Hippocampal formation (tissue), 2 donors: Measurements from ENCODE around the gene CARNS1.
A peak's percentile ranks its signal among the peaks of the same experiment; 100 is the strongest.
"Not testable (repeated sequence)": the region's sequence is repeated elsewhere in the genome, so short reads cannot be mapped to it uniquely, and the experiment has no call there.

Source experiments
- DNase-seq, 2 donors: peaks; one replicate each; lab custom pipeline; 2025; lab: John Stamatoyannopoulos, UW

Gene CARNS1

DNA sequence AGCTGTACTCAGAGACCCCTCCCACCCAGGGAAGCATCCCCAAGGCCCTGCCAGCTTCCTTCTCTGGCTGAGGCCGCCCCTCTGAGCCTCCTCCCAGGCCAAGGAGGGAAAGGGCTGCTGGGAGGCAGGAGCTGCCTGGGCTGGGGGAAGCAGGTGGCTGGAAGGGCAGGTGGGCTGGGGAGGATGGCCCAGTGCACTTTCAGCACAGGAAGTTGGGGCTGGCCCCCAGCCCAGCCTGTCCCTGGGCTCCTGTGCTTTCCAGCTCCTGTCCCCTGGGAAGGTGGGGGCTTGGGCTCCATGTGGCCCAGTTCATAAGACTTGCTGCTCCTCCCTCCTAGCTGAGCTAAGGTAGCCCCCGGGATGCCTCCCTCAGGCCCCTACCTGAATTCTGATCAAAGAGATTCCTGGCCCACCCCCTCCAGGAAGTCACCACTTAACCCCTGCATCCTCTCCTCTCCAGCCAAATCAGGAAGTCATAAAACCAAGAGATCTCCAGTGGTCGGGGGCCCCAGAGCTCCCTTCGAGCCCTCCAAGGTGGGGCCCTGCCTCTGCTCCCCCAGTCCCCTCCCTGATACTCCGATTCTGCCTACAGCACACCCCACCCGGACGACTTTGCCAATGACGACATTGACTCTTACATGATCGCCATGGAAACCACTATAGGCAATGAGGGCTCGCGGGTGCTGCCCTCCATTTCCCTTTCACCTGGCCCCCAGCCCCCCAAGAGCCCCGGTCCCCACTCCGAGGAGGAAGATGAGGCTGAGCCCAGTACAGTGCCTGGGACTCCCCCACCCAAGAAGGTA is 18.7 kb upstream of the CARNS1 start:
- no peak for DNase-seq

GRCh38 chr11:67397536-67397935 is 17.9 kb upstream of the CARNS1 start:
- no peak for DNase-seq

GRCh38 chr11:67397986-67398660 is 17.4 kb upstream of the CARNS1 start:
- DNase-seq, result no peak

DNA sequence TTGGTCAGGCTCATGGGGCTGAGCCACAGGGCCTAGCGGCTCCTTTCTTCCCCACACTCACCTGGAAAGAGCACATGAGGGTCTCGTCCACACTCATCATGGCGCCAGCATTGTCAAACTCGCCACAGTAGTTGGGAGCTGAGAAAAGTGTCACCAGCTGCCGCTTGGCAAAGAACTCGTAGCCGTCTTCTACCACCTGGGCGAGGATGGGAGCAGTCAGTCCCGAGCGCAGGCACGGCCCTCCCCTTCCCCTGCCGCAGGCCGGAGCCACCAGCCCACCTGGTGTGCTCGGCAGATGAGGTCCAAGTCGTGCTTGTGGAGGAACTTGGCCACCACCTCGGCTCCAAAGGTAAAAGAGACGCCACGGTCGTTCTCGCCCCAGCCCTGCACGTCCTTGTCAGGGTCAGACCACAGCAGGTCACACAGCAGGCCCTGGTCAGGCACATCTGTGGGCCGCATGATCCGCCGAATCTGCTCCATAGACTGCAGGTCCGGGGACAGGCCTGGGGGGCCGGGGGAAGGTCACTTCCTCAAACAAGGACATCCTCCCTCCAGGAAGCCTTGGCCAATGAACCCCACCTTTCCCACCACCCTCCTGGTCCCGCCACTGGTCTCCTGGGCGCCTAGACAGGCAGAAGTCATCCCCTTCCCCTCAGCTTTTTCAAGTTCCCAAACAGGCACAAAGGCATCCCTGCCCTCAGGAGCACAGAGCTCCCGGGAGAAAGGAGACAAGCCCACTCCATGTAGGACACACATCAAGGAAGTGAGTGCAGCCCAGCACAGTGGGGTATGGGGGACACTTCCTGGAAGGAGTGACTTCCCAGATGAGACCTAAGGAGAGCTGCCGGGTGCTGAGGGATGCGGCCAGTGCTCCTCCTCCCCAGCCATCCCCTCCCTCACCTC is 16.6 kb upstream of the CARNS1 start:
- DNase-seq, result no peak

- no peak for DNase-seq
Observed at GRCh38 chr11:67400251-67400941, 15.1 kb upstream of the CARNS1 start.

DNA sequence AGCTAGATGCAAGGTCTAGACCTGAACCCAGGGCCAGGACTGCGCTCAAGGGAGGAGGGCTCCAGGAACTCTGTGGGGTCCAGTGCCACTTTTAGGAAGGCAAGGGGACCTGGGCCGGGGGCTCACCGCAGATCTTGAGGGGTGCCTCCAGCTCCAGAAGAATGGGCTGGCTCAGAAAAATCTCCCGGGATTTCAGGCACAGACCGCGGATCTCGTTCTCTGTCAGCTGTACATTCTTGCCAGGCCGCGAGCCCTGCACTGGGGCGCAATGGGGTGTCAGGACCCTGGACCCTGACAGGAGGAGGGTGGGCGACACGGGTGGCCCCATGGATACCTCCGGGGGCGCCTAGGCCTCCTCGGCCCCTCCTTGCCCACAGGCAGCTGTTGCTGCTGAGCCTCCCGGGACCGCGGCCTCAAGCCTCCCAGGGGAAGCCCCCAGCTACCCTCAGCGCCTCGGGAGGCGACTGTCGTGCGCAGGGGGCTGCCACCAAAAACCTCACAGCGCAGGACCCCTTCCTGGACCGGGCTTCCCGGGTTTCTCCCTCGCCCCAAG is 14.5 kb upstream of the CARNS1 start:
- no peak for DNase-seq

DNA sequence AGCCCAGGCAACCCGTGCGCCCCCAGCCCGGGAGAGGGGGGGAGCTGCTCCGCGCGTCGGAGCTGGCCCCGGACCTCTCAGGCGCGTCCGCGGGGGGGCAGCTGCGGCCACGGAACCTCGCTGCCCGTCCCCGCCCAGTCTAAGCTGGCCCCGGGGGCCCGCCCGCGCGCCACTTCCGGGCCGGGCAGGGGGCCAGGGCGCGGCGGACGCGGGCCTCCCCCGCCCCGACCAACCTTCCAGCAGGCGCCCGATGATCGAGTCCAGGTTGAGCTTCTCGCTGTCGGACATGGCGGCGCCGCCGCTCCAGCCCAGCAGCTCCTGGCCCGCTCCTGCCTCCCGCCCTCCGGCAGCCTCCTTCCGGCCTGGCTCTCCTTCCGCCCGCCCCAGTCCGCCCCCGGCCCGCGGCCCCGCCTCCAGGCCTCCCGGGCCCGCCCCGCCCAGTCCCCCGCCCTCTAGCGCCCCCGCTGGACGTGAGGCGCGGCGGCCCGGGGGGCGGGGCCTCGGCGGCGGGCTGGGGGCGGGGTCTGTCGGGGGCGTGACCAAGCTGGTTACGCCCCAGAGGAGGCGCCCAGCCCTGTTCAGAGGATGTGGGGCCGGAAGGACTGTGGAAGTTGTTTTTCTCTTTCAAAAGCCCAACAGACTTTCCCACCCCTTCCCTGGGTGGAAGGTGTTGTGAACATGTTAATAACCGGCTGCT is 13.8 kb upstream of the CARNS1 start, which contains the start of gene PPP1CA:
Gene PPP1CA, minus strand, starts transcription at position 364 of the 697 bp plus-strand sequence. Its CDS starts 76 bp downstream, at position 288.
- DNase-seq, result peak; percentile 90

GRCh38 chr11:67402192-67402839 is 13.2 kb upstream of the CARNS1 start:
- not testable (repeated sequence) for DNase-seq

GRCh38 chr11:67403085-67403484 is 12.4 kb upstream of the CARNS1 start:
- not testable (repeated sequence) for DNase-seq

DNA sequence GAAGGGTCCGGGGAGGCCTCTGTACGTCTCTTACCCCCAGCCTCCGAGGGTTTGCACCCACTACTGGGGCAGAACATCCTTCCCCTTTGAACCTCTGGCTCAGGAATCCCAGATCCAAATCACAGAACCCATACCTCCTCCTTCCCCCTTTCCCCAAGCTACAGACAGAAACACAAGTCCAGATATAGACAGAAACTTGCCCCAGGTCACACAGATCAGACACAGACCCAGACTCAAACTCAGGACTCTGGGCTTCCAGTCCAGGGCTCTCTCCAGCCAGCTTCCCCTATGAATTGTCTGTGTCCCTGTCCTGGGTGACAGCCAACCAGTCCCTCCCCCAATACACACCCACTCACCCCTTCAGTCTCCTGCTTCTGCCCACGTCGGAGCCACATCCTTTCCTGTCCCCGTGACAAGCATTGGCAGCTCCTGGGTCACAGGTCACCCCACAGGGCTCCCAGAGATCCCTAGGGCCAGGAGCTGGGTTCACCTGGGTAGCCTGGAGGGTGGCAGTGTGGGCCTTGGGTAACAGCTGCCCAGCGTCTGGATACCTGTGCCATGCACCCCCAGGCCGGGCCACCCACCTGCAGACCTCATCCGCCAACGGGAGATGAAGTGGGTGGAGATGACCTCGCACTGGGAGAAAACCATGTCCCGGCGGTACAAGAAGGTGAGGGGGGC is 10.8 kb upstream of the CARNS1 start:
- no peak for DNase-seq

DNA sequence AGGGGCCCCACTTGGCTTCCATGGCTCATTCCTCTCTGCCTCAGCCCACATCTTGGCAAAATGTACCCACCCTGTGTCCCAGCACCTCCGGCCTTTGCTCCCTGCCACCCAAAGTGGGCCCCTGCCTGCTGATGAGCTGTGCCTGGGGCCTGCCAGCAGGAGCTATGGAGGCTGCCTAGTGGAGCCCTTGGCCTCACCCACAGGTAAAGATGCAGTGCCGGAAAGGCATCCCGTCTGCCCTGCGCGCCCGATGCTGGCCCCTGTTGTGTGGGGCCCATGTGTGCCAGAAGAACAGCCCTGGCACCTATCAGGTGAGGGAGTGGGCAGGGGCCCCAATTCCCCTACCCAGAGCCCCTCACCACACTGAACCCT is 10.3 kb upstream of the CARNS1 start:
- no peak for DNase-seq

GRCh38 chr11:67405688-67406339 is 9.7 kb upstream of the CARNS1 start:
- no peak for DNase-seq

- no peak for DNase-seq
Observed at GRCh38 chr11:67406420-67406968, 9.0 kb upstream of the CARNS1 start.

DNA sequence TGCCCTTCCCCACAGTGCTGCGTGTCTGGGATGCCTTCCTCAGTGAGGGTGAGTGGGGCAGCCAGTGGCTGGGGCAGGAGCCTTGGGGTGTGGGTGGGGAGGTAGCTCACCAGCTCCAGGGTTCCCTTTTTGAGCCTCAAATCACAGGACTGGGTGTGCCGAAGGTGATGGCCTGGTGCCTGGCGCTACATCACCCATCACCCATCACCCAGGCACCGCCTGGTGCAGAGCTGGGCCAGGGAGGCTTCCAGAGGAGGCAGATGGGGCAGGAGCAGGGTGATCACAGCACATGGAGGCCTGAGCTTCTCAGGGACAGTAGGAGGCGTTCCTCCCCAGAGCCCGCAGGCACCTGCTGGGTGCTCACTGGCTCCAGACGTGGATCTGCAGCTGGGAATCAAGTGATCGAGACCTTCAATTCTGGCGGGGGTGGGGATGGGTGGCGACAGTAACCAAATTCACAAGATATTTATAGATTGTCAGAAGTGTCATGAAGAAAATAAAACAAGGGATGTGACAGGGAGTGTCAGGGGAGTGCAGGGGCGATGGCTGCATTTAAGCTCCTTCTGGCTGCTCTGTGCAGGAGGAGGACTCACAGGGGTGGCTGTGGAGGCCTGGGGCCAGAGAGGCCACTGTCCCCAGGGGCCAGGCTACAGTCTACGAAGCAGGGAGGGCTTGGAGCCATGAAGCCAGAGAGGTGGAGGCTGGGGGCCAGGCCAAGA is 8.3 kb upstream of the CARNS1 start:
- peak in 1 of 2 donors; percentile 46 for DNase-seq

- no peak for DNase-seq
Observed at GRCh38 chr11:67407688-67408163, 7.8 kb upstream of the CARNS1 start.

DNA sequence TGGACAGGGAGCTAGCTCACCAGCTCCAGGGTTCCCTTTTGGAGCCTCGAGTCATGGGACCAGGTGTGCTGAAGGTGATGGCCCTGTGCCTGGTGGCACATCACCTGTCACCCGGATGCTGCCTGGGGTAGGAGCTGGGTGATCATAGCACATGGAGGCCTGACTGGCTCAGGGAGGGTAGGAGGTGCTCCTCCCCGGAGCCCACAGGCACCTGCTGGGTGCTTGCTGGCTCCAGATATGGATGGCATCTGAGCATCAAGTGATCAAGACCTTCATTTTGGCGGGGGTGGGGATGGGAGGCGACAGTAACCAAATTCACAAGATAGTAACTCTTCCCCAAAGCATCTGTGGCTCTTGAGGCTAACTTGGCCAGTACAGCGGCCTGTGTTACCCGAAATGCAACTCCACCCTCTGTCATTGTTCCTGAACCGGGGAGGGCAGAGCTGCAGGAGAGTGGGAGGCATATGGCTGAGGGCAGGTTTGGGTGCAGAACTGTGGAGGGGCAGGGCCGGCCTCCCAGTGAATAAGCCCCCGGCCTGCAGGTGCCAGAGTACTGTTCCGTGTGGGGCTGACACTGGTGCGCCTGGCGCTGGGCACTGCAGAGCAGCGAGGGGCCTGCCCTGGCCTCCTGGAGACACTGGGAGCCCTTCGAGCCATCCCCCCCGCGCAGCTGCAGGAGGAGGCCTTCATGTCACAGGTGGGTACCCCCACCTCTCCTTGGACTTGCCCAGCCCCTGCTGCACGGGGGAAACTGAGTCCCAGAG is 6.9 kb upstream of the CARNS1 start:
- DNase-seq, result no peak

DNA sequence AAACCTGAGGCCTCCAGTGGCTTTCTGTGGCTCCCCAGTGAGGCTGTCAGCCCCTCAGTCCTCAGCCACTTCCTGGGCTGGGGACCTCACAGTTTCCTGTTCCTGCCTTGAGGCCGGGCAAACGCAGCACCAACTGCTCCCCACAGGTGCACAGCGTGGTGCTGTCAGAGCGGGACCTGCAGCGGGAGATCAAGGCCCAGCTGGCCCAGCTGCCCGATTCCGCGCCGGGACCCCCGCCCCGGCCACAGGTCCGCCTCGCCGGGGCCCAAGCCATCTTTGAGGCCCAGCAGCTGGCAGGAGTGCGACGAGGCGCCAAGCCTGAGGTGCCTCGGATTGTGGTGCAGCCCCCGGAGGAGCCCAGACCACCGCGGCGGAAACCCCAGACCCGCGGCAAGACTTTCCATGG is 6.2 kb upstream of the CARNS1 start:
- no peak for DNase-seq
